Measurements from ENCODE around the gene ITCH.
A peak's percentile ranks its signal among the peaks of the same experiment; 100 is the strongest.
"Not testable (repeated sequence)": the region's sequence is repeated elsewhere in the genome, so short reads cannot be mapped to it uniquely, and the experiment has no call there.

Gene ITCH

DNA sequence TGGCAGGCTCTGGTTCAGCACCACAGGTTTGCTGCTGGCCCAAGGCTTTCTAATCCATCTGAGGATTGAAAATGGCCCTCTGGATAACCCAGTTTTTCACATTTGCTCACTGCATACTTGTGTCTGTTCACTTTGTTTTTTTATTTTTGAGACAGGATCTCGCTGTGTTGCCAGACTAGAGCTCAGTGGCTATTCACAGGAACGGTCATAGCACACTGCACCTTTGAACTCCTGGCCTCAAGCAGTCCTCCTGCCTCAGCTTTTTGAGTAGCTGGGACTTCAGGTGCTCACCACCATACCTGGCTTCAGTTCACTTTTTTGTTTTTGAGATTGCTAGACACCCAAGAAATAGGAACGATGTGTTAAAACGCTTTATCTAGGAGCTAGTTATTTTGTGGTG is 57.9 kb downstream of the ITCH start:
- no peak for DNase-seq (ENCODE audit: low spot score)

DNA sequence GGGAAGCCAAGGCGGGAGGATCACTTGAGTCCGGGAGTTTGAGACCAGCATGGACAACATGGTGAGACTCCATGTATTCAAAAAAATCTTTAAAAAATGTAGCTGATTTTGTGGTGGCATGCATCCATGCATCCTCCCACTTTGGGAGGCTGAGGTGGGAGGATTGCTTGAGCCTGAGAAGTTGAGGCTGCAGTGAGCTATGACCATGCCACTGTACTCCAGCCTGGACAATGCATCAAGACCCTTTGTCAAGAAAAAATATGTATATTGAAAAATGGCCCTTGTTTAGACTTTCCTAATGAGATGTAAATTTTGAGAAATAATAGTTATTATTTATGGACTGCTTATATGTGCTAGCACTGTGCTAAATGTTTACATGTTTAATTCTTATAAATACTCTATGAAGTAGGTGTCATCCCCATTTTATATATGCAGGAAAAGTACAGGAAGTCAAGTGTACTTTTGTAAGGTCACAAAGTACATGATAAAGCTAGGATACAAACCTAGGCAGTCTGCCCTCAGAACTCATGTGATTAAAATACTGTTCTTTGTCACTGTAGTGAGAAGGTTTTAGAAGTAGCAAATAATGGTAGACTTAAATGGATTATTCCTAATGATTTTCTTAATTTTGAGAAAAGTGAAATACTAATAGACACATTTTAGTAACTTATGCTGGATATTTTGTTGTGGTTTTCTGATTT is 58.8 kb downstream of the ITCH start:
- DNase-seq (ENCODE audit: low spot score) = no peak

- DNase-seq (ENCODE audit: low spot score) = not testable (repeated sequence)
Observed at GRCh38 chr20:34425032-34425690, 62.1 kb downstream of the ITCH start.

DNA sequence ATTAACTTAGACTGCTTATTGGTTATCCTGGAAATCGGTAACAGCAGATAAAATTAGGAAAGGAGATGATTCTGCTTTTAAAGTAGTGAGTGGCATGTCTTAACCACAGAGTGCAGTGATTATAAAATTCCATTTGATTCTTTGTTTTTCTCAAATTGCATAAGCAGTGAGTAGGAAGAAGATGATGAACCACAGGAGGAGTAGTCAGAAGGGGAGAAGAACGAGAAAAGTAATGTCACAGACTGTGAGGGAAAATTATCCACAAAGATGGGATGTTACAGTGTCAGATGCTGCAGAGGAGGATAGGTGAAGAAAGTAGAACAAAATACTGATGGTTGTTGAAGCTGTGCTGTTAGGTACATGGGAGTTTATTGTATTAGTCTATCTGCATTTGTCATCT is 63.0 kb downstream of the ITCH start:
- no peak for DNase-seq (ENCODE audit: low spot score)

DNA sequence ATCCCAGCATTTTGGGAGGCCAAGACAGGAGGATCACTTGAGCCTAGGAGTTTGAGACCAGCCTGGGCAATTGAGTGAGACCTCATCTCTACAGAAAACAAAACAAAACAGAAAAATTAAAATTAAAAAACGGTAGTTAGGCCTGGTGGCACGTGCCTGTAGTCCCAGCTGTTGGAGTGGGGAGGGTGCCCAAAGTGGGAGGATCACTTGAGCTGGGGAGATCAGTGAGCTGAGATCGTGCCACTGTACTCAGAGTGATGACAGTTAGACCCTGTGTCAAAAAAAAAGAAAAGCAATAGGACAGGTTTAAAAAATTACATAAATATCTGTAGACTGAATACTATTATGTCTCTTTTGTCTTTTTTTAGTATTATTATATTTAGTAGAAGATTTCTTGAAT is 64.3 kb downstream of the ITCH start:
- DNase-seq (ENCODE audit: low spot score) = no peak

GRCh38 chr20:34427784-34428183 is 64.7 kb downstream of the ITCH start:
- DNase-seq (ENCODE audit: low spot score) = no peak

GRCh38 chr20:34431168-34431567 is 68.1 kb downstream of the ITCH start:
- no peak for DNase-seq (ENCODE audit: low spot score)

GRCh38 chr20:34432663-34433062 is 69.6 kb downstream of the ITCH start:
- DNase-seq (ENCODE audit: low spot score) = not testable (repeated sequence)

DNA sequence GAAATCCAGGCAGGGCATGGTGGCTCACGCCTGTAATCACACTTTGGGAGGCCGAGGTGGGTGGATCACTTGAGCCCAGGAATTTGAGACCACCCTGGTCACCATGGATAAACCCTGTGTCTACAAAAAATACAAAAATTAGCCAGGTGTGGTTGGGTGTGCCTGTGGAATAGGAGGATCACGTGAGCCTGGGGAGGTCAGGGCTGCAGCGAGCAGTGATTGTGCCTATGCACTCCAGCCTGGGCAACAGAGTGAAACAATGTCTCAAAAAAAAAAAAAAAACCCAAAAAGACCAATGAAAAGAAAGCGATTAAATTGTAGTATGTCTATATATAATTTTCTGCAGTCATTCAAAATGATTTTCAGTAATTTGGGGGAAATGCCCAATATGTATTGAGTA is 70.3 kb downstream of the ITCH start:
- DNase-seq (ENCODE audit: low spot score) = no peak

DNA sequence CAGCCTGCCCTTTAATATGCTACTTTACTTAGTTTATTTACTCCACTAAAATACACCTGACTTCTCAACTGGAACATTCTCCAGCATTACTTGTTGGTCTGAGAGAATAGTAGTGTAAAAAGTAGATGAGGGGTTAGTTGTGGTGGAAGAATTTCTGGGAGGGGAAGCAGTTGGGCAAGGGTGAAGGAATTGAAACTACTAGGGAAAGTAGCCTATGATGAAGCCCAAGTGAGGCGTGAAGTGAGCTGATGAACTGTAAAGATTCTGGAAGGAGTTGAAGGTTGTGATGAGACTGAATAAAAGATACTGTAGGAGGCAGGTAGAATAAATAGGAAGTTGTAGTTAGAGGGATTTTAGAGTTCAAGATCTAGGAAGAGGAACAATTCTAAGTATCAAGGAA is 72.5 kb downstream of the ITCH start:
- no peak for DNase-seq (ENCODE audit: low spot score)

DNA sequence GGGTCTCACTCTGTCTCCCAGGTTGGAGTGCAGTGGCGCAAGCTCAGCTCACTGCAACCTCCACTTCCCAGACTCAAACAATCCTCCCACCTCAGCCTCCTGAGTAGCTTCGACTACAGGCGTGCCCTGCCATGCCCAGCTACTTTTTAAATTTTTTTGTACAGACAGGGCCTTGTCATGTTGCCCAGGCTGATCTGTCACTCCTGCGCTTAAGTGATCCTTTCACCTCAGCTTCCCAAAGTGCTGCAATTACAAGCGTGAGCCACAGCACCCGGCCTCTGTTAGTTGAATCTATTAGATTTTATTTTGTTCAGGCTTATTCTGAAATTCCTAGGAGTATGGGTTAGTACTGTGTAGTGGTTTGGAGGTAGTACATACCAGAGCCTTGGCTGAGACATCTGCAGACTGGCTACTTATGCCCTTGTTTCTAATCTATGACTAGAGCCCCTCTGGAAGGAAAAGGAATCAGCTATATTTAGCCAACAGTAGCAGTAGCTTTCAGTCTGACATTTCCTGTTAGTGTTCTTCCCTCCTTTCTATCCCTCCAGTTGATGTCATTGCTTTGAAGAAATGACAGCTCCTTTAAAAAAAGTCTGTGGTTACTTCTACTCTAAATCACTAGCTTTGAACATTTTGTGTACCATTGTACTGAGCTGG is 74.4 kb downstream of the ITCH start:
- peak; percentile 32 for DNase-seq (ENCODE audit: low spot score)

- DNase-seq (ENCODE audit: low spot score) = no peak
Observed at GRCh38 chr20:34439168-34439567, 76.1 kb downstream of the ITCH start.

GRCh38 chr20:34441423-34441822 is 78.3 kb downstream of the ITCH start:
- DNase-seq (ENCODE audit: low spot score) = not testable (repeated sequence)

DNA sequence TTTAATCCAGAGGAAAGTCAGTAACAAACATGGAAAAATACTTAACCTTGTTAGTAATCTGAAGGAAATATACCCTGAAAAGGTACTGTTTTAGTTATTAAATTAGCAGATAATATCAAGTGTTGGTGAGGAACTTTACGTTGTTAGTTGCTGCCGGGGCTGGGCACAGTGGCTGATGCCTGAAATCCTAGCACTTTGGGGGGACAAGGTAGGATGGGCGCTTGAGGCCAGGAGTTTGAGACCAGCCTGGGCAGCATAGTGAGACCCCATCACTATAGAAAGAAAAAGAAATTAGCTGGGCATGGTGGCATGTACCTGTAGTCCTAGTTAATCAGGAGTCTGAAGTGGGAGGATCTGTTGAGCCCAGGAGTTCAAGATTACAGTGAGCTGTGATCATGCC is 80.5 kb downstream of the ITCH start:
- no peak for DNase-seq (ENCODE audit: low spot score)

DNA sequence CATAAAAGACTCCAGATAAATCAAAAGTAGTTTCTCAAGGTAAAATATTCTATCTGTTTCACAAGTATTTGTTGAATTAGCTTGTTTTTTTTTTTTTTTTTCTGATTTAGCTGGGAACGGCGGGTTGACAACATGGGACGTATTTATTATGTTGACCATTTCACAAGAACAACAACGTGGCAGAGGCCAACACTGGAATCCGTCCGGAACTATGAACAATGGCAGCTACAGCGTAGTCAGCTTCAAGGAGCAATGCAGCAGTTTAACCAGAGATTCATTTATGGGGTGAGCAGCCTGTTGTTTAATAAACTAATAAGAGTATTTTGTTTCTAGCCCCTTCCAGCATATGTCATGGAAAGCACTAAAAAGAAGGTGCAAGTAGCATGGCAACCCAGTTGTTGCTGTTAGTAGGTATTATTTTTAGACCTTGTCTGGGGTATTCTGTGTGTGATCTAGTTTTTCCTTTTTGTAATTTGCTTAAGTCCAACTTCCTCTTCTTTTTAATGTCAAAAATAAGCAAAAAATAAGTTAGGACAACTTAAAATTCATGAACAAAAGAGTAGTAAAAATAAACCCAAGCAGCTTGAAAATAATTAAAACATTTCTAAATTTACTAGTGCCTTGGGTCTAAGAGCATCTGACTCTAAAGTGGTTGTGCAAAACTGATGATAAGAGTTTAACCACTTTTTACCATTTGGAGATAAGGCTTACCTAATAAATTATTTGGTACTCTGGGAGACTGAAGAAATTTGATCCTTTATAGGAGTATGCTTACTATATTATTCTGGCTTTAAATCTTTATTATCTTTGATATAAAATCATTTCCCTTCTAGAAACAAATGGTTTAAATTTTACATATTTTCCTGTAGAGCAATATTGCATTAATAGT is 82.3 kb downstream of the ITCH start:
- DNase-seq (ENCODE audit: low spot score) = no peak

GRCh38 chr20:34448517-34448916 is 85.4 kb downstream of the ITCH start:
- no peak for DNase-seq (ENCODE audit: low spot score)

DNA sequence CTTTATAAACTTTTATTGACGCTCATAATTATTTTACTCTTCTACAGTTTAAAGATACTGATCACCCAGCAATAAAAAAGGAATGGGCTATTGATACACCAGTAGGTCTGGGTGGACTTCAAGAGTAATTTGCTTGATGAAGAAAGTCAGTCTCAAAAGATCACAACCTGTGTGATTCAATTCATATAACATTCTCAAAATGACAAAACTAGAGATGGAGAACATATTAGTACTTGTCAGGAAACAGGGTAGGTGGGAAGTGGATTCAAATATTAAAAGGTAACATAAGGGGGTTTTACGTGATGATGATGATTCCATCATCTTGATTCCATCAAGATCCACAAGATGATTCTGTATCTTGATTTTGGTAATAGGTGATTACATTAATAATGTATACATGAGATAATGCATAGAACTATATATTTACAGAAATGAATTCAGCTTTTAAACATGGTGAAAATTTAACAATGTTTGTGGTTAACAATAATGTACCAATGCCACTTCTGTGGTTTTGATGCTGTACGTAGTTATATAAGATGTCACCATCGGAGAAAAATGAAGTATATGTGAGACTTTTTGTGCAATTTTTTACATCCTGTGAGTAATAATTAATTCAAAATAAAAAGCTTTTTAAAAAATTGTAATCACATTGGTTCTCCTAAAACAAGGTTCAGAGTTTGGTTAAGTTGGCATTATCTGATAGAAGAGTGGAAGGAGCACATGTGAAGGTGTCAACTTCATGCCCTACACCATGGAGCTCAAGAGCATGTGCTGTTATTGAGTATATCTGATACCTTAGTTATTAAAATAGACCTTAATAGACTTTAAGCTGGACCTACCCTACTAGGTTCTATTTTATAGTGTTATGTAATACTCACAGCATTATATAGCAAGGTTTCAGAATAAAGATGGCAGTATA is 86.9 kb downstream of the ITCH start:
- DNase-seq (ENCODE audit: low spot score) = no peak

DNA sequence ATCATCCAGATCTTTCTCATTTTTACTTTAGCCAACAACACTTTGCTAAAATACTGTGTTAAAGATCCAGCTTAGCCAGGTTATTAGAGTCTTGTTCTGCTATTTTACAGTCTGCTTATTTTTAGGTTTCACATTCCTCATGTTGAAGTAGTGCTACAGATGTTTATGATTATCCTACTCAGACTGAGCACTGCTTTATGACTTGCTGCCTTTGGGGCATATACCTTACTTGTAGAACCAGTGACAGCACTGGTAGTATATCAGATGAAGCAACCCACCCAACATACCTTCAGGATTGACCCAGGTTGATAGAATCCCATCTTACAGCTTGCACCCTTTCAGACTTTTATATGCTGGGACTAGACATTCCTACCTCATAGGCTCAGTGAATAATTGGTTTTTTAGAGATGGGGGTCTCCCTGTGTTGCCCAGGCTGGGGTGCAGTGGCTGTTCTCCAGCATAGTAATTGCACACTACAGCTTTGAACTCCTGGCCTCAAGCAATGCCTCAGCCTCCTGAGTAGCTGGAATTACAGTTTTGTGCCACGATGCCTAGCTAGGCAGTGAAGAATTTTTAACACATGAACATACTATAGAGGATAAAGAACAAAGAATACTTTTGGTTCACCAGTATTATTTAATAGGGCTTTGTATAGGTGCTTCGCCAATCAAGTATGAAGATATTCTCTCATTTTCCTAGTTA is 89.4 kb downstream of the ITCH start:
- DNase-seq (ENCODE audit: low spot score) = peak; percentile 23

DNA sequence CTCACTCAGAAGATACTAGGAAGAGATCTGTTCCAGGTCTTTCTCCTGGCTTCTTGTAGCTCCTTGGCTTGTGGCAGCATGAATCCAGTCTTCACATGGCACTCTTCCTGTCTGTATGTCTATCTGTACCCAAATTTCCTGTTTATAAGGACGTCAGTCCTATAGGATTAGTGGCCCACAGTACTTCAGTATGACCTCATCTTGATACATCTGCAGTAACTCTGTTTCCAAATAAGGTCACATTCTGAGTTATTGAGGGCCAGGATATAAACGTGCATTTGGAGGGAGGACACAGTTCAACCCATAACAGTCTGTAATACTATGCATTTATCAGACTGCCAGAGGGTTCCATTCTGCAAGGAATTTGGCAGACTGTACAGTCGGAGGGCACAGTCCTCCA is 95.6 kb downstream of the ITCH start:
- DNase-seq (ENCODE audit: low spot score) = no peak

DNA sequence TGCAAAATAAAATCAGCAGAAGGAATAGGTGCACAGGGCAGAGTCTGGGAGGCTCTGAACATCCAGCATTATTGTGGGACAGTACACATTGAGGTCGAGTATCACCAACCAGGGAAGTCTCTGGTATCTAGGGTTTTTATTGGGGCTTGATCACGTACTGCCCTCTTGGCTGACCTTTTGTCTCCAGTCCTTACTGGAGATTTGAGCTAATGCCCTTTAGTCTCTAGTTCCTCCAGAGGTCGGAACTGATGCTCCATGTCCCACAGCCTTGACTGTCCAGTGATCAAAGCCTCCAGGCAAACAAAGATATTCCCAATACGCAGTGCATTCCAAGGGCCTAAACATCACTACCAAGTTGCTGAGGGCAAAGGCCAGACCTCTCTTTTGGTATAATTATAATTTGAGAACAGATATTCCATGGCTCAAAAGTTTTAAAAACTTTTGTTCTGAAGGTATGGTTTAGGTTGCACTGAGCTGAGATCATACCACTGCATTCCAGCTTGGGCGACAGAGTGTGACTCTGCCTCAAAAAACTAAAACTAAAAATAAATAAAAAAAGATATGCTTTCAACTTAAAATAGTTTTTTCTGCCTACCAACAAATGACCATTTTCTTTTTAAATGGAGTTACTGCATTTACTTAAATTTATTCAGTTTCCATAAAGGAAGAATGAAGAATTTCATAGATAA is 96.3 kb downstream of the ITCH start:
- DNase-seq (ENCODE audit: low spot score) = no peak
